GM18498 (cell line): ENCODE results near the gene KYAT1.
"Not testable (repeated sequence)": the region's sequence is repeated elsewhere in the genome, so short reads cannot be mapped to it uniquely, and the experiment has no call there.

ENCODE experiments used
- ATAC-seq: cut with Tn5 transposase; IDR thresholded peaks from one replicate; pipeline ENCODE4 v1.9.1; 2021; ENCODE audit warnings: mild to moderate bottlenecking, moderate library complexity; ENCODE audit not compliant: unreplicated experiment

Gene KYAT1

DNA sequence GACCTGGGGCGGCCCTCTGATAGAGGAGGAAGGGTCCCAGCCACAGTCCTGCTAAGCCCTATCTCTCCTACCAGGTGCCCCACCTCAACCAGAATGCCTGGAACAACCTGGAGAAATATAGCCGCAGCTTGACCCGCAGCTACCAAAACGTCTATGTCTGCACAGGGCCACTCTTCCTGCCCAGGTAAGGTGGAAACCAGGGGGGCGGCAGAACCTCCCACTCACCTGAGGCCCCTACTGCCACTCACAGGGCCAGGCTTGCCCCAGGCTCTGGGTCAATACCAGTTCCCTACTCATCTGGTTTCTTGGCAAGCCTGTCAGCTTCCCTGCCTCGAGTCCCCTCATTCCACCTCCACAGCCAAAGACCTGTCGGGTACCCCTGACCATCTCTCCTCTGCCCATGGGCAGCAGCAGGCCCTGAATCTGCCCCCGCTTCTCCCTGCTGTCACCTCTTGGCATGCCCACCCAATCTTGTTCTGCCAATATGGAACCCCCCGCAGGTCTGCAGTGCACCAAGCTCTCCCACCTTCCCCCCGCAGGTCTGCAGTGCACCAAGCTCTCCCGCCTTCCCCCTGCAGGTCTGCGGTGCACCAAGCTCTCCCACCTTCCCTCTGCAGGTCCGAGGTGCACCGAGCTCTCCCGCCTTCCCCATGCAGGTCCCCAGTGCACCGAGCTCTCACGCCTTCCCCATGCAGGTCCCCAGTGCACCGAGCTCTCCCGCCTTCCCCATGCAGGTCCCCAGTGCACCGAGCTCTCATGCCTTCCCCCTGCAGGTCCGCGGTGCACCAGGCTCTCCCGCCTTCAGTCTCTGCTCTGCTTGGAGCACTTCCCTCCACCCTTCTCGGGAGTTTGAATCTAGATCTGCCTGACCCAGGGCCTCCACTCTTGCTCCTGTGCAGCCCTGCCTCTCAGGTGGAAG, 60.8 kb downstream of the KYAT1 start:
- no peak for ATAC-seq

DNA sequence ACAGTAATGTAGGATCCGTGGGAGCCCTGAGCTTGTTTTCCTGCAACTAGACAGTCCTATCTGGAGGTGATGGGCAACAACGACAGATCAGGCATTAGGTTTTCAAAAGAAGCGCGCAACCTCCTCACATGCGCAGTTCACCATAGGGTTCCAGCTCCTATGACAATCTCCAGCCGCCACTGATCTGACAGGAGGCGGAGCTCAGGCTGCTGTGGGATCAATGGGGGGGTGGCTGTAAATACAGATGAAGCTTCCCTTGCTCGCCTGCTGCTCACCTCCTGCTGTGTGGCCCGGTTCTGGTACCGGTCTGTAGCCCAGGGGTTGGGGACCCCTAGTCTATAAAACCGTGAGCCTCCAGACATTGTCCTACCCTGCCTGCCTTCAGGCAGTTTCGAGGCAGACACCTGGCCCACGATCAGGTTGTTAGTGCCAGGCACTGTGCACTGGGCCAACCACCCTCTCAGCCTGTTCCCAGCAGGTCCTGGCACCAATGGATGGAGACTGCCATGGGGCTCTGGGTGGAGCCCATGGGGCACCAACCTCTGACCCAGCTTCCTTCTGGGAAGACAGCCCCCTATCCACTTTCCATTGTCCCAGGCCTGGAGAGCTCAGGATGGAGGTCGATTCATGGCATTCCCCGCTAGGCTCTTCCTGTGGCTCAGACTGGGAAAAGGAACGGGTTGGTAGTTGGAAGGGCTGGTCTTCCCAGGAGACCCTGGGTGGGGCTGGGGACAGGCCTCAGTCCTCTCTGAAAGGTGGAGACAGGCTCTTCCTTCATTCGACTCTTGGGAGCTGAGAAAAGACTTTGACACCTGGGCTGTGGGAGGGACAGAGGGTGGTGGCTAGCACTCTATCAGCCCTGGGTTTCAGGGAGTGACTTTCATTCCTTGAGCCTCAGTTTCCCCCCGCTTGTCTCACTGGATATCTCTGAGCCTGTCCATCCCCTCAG, 61.8 kb downstream of the KYAT1 start:
- ATAC-seq, result no peak

DNA sequence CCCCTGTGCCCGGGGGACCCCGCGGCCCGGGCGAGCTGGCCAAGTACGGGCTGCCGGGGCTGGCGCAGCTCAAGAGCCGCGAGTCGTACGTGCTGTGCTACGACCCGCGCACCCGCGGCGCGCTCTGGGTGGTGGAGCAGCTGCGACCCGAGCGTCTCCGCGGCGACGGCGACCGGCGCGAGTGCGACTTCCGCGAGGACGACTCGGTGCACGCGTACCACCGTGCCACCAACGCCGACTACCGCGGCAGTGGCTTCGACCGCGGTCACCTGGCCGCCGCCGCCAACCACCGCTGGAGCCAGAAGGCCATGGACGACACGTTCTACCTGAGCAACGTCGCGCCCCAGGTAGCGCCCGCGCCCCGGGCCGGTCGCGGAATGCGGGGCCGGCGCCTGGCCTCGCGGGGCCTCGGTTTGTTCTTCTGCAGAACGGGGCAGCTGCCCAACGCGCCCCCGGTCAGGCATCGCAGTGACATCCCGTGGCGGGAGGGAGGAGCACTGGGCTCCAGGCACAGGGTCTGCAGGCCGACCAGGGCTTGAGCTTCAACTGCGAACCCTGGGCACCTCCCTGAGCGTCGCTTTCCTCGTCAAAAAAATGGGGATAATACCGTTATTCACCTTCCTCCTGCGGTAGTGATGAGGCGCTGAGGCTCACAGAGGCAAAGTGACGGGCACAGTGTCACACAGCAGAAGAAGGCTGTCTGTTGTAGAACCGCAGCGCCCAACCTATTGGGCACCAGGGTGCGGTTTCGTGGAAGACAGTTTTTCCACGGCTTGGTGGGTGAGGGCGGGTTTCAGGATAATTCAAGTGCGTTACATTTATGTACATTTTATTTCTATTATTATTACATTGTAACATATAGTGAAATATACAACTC, 62.7 kb downstream of the KYAT1 start:
- peak; percentile 27 for ATAC-seq

DNA sequence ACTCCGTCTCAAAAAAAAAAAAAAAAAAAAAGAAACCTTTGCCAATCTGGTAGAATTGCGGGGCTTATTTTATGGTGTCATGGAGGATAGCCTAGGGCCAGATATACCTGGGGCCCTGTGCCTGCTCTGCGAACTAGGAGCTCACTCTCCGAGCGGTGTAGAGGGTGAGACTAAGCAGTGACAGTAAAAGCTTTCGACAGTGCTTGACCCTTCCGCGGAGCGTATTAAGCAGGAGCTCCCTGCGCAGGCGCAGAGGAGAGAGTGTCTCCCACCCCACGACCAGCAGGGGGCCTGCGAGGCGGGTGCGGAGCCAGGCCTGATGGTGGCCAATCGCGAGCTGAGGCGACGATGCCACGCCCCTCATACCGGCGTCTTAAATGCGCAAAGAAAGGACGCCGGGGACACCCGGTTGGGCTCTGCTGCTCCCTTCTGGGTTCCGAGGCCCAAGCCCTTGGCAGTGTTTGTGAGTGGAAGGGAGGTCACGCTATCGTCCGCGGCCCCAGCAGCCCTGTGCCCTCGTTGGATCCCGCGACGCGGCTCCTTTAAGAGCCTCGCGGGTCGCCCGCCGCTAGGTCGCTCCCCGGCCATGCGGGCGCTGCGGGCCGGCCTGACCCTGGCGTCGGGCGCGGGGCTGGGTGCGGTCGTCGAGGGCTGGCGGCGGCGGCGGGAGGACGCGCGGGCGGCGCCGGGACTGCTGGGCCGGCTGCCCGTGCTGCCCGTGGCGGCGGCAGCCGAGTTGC, 63.5 kb downstream of the KYAT1 start, which contains the start of gene ENDOG:
Gene ENDOG (plus strand): TSS at position 402 of the 740 bp plus-strand sequence. CDS start 185 bp downstream, at position 587.
- peak; percentile 90 for ATAC-seq

DNA sequence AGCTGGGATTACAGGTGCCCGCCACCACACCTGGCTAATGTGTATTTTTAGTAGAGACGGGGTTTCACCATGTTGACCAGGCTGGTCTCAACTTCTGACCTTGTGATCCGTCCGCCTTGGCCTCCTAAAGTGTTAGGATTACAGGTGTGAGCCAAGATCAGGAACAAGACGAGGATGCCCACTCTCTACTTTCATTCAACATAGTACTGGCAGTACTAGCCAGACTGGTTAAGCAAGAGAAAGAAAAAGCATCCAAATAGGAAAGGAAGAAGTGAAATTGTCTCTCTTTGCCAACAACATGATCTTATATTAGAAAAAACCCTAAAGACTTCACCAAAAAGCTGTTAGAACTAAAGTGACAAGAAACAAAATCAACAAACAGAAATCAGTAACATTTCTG, 70.9 kb downstream of the KYAT1 start:
- ATAC-seq, result no peak

DNA sequence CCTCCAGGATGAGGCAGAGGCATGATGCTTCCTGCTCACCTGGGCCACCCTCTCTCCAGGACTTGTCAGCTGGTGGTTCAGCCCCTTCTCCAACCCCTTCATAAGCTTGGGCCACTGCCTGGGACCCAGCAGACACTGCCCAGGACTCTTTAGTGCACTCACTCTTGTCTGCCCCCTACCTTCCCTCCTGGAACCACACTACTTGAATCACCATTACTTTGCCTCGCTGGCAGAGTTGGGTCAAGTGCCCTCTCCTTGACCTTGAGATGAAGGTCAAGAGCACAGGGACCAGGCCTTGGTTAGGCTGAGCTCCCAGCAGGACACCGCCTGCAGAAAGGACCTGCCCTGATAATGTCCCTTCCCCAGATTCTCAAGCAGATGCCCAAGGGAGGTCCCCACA, 71.9 kb downstream of the KYAT1 start:
- ATAC-seq, result no peak

DNA sequence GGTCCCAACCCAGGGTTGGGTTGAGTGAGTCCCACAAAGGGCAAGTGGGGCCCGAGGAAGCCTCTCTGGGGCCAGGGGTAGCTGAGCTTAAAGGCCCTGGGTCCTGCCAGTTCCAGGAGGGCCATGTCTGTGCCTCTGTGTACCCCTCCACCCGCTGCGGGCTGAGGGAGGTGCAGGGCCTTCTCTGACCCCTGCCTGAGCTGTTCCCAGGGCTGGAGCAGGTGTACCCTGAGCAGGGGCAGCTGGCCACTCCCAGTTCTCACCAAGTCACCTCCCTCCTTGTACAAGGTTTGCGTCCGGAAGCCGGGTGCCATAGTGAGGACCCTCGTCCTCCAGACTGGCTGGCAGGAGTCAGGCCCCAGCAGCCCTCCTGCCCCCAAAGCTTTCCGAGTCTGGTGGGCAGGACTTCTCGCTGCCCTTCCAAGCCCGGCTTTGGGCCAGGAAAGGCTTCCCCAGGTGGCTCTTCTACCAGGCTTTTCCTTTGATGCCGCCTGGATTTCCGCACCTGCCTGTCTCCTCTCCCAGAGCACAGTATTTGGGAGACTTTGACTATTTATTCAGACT, 72.6 kb downstream of the KYAT1 start:
- ATAC-seq, result no peak

DNA sequence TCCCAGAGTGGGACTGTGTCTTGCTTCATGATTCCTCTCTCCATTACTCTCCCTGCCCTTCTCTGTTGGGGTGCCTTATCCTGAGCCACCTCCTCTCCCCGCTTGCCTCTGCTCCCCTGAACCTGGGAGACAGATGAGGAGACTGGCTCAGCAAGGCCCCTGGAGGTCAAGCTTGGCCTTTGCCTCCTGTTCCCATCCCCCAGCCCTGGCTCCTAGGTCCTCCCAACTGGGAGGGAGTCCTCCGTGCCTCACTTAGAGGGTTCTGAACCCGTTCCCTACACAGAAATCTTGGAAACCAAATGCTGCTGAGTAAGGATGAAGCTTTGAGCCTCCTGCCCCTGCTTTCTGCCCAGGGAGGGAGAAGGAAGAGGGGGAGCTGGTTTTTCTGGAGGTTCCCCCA, 73.2 kb downstream of the KYAT1 start:
- ATAC-seq, result no peak

DNA sequence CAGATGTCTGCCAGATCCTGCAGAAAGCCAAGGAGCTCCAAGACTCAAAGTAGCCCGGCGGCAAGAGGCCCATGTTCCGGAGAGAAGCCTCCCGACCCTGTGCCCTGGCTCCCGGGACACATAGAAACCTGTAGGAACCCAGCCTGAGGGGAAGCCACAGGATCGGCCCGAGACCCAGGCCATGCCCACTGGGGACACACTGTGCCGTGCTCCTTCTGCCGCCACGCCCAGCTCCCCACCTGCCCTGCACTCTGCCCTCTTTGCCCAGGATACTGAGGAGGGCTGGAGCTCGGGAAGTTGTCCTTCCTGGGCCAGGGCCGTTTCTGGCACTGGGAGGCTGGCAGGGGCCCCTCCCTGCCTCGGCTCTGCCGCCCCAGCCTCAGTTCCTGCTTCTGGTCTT, 73.9 kb downstream of the KYAT1 start:
- ATAC-seq, result no peak

DNA sequence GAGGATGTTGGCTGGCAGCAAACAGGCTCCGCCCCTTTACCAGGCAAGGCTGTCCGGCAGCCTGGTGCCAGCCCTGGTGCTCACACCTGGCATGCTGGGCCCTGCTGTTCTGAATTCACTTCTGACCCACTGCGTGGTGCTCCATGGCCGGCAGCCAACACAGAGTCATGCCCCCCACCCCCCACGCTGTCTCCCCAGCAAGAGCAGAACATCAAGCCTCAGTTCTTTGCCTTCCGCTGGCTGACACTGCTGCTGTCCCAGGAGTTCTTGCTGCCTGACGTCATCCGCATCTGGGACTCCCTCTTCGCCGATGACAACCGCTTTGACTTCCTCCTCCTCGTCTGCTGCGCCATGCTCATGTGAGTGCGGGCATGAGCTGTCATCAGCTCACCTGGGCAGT, 76.1 kb downstream of the KYAT1 start:
- ATAC-seq, result no peak

DNA sequence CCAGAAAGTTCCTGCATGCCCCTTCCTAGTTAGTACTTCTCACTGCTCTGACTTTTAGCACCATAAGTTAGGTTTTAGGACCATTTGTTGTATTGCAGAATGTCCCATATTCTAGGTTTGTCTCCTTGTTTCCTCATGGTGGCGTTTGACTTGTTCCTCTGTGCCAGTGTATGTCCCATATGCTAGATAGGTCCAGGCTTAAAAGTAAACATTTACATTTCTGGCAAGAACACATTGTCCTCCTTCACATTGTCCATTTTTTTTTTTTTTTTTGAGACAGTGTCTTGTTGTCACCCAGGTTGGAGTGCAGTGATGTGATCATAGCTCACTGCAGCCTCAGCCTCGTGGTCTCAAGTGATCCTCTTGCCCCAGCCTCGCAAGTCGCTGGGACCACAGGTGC, 79.3 kb downstream of the KYAT1 start:
- ATAC-seq, result no peak

DNA sequence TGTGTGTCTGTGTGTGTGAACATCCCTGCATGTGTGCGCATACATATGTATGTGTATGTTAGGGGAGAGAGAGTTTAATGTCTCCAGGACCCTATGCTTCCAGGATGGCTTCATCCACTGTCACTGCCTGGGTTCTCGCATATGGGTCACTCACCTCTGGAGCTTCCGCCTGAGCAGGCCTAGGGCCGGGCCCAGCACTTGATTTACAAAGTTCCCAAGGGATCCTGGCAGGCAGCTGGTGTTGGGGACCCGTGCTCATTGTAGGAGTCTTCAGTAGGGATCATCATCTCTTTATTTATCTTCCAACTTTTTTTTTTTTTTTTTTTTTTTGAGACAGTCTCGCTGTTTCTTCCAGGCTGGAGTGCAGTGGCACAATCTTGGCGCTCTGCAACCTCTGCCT, 81.7 kb downstream of the KYAT1 start:
- ATAC-seq, result no peak

DNA sequence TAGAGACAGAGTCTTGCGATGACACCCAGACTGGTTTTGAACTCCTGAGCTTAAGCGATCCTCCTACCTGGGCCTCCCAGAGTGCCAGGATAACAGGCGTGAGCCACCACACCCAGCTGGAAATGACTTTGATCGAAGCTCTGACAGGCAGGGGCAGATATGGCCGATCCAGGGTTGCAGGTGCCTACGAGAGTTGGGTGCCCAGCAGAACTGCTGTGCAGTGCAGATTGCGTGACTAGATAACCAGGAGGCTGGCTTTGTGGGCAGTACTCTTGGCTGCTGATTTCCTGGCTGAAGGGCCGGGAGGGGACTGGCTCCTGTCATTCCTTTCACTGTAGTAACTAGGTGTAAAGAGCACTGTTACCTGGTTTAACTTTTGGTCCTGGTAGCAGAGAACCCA, 82.9 kb downstream of the KYAT1 start:
- no peak for ATAC-seq

DNA sequence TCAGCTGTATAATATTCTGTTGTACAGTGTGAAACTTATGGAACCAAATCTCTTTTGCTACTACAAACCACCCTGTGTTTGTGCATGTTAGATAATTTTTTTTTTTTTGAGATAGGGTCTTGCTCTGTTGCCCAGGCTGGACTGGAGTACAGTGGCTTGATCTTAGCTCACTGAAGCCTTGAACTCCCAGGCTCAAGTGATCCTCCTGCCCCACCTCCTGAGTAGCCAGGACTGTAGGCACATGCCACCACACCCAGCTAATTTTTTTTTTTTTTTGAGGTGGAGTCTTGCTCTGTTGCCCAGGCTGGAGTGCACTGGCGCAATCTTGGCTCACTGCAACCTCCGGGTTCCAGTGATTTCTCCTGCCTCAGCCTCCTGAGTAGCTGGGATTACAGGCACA, 86.8 kb downstream of the KYAT1 start:
- ATAC-seq, result not testable (repeated sequence)

DNA sequence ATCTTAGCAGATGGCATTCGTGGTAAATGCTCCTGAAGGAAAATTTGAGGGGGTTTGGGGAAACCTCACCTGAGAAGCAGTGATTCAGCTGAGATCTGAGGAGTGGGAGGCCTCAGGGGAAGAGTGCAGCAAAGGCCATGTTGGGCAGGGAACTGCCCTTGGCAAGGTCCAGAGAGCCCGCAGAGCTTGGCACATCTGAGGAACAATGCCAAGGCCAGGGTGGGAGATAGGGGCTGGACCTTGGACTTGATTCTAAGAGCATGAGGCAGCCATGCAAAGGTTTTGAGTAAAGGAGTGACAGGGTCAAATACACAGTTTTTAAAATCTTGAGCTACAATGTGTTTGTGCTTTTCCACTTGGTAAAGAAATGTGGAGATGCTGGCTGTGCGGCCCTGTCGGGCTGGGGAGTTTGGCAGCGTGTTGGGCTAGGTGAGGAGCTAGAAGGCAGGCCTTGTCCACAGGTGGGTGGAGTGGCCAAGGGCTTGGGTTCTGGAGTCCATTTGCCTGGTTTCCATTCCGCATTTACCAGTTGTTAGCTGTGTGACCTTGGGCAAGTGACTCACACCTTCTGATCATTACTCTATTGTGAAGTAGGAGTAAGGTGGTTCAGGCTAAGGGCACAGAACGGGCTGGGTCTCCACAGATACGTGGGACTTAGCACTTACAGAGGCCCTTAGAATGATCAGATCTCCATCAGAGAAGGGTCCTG, 88.6 kb downstream of the KYAT1 start:
- ATAC-seq, result no peak

DNA sequence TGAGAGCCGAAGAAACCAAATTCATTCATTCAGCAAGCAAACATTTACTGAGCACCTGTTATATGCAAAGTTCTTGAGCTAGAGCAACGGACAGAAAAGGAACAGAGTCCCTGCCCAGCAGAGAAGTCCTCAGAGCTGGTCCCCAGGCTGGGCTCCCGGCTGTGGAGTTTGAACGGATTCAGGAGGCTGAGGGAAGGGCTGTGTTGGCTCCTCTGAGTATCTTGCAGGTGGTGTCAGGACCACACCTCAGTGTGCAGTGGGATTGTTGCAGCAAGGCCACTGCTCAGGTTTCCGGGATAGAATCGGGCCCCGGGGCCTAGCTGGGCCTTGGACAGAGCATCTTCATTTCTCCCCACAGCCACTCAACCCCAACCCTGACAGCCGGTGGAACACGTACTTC, 89.6 kb downstream of the KYAT1 start:
- ATAC-seq, result no peak

DNA sequence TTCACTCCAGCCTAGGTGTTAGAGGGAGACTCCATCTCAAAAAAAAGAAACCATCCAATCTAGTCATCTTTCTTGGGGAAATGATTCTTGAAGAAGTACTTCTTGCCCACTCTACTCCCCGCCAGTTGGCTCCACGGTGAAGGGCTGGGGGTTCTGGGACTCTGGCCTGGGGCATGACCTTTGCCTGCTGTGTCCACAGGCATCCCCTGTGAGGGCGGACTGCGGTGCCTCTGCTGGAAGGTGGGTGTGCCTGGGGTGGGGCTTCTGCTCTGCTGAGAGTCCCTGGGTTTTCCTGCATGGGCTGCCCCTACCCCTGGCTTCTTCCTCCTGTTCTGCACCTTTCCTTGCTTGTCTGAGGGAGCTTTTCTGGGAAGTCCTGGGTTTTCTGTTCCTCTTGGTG, 91.2 kb downstream of the KYAT1 start:
- ATAC-seq, result no peak

DNA sequence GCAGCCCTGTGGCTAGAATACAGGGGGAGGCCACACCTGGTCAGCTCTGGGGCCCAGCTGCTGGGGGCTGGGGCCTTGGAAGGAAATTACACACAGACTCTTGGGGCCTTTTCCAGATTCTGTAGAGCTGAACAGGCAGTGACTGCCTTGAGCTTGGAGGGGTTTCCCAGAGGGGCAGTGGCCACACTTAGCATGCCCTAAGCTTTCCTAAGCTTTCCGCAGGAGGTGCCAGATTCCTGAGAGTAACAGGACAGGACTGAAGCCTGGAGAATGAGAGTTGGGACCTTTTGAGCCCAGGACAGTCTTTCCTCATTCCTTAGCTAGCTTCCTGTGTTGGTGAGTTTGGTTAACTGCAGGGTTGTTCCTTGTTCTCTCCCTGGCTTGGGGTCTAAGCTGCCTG, 93.3 kb downstream of the KYAT1 start:
- no peak for ATAC-seq

DNA sequence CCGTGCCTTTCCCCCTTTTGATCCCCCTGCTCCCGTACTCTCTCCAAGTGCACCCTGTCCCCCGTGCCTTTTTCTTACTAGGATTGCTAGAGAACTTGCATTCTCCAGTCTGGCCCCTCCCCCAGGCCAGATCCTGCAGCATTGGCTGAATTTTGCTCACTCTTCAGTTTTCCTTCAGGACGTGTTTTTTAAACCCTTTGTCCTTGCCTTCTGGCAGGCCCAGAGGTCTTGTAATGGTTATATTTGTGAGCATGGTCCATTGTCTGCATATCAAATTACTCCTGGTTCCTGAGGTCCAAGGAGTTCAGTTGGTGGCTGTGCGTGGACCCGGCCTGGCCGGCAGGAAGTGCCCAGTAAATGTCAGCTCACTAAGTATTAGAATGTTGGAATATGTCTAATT, 94.1 kb downstream of the KYAT1 start:
- no peak for ATAC-seq
